ENCODE data around the gene FADD. TPM values are rescaled to one million over a fixed set of nuclear protein-coding genes. Genes with fewer than 3 reads are reported as not detected.

FADD gene
- polyA plus RNA-seq, 2 of the 4 experiments (the other 2 are of a cell fraction), result 30.2 to 59.1 TPM

DNA sequence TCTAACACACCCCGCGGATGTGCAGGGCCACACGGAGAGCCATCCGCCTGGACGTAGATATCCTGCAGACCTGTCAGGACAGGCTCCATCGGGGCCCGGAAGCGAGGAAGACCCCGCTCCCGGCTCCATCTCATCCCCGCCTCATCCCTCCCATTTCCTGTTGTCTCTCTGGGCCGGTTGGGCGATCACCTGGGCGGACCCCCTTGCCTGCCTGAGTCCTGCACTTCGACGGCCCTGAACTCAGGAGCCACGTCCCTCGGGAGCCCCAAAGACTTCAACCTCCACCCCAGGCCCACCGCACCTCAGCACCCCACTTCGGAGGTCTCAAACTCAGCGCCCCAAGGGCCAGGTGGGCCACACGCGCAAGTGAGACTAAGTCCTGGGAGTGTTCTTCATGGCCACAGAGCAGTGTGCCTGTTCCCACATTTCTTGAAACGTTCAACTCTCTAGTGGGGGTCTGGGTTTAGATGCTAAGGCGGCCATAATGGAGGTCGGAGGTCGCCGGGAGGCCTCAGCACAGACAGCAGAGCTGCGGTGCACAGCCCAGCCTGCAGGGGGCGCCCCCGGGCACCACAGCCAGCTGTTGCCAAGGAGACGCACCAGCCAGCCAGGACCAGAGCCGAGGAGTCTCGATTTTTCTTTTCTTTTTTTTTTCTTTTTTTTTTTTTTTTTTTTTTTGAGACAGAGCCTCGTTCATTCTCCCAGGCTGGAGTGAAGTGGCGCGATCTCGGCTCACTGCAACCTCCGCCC is 26.0 kb upstream of the FADD start:
- Histone ChIP-seq H3K4me2 (no peak overlapping the region), H3K4me3 (no peak overlapping the region), H3K4me1 (no peaks in the 10 kb centered on the region), H3K9me3 (no peaks in the 10 kb centered on the region), H3K27ac (no peak overlapping the region)
- WGBS (ENCODE audit: missing lambda C conversion rate), result 56% methylated on average over 32 of the region's 39 CpGs
- DNase-seq (ENCODE audit: low read depth in 1 of 2, low spot score in 1 of 2) (peak; percentile 53 to 92), ATAC-seq (peak; percentile 65 to 87; a peak in 3 of 6 replicates), FAIRE-seq (no peak)
- POLR2A ChIA-PET, result no interaction called here
- CTCF ChIA-PET, result interaction anchor here (0.6 to 3.5 kb wide), 9 partner anchors 10 to 579 kb away, joined by 3 to 16 read pairs (median 5); no protein-coding TSS in a partner anchor
- TF ChIP-seq, protein P1, sequence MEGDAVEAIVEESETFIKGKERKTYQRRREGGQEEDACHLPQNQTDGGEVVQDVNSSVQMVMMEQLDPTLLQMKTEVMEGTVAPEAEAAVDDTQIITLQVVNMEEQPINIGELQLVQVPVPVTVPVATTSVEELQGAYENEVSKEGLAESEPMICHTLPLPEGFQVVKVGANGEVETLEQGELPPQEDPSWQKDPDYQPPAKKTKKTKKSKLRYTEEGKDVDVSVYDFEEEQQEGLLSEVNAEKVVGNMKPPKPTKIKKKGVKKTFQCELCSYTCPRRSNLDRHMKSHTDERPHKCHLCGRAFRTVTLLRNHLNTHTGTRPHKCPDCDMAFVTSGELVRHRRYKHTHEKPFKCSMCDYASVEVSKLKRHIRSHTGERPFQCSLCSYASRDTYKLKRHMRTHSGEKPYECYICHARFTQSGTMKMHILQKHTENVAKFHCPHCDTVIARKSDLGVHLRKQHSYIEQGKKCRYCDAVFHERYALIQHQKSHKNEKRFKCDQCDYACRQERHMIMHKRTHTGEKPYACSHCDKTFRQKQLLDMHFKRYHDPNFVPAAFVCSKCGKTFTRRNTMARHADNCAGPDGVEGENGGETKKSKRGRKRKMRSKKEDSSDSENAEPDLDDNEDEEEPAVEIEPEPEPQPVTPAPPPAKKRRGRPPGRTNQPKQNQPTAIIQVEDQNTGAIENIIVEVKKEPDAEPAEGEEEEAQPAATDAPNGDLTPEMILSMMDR (IDR thresholded peaks at IDR 0.05), result peak; percentile 49
- TF ChIP-seq NPAS2 (CRISPR knock-in tag; IDR thresholded peaks at IDR 0.05; ENCODE audit: borderline replicate concordance) (no peak), RAD21 (conservative IDR thresholded peaks at IDR 0.05 in 1 of 2, IDR thresholded peaks at IDR 0.05 in 1 of 2) (no peak; a peak in 1 of 5 replicates), RCOR1 (IDR thresholded peaks at IDR 0.05; ENCODE audit: low read depth, low read length) (no peak), EHF (CRISPR knock-in tag; IDR thresholded peaks at IDR 0.05) (no peak), MAFK (IDR thresholded peaks at IDR 0.05; ENCODE audit: partially characterized antibody) (no peak), SMC3 (IDR thresholded peaks at IDR 0.05) (no peak), NR3C1 (IDR thresholded peaks at IDR 0.05) (no peak)

DNA sequence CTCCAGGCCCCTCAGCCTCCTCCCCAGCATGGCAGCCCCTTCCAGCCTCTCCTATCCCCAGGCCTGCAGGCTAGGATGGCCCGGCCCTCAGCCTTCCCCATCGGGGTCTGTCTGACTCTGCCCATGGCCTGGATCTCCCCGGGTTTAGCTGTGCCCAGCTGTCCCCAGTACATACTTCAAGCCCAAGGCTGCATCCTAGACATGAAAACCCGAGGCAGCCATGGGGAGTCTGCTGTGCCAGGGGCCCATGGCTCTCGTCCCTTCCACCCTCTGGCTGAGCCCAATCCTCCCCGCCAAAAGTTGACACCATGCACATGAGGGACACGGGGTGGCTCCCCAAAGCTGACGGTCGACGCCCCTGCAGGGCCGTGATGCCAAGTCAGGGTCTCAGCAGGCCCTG is 22.2 kb upstream of the FADD start:
- Histone ChIP-seq H3K4me1 (no peaks in the 10 kb centered on the region), H3K27ac (no peak overlapping the region), H3K4me3 (no peak overlapping the region), H3K9me3 (no peaks in the 10 kb centered on the region), H3K4me2 (no peak overlapping the region)
- 47% methylated on average over 4 of the region's 11 CpGs for WGBS (ENCODE audit: missing lambda C conversion rate)
- no peak for DNase-seq (ENCODE audit: low read depth in 1 of 2, low spot score in 1 of 2)
- ATAC-seq, result no peak
- TF ChIP-seq KDM5A (IDR thresholded peaks at IDR 0.05) (no peak), JUNB (IDR thresholded peaks at IDR 0.05) (no peak), POLR2A (IDR thresholded peaks at IDR 0.05; ENCODE audit: low read length) (no peak), JUN (IDR thresholded peaks at IDR 0.05) (no peak), RNF2 (IDR thresholded peaks at IDR 0.05; ENCODE audit: borderline replicate concordance, low read depth) (no peak), ZSCAN20 (CRISPR knock-in tag; IDR thresholded peaks at IDR 0.05) (no peak), ZNF302 (CRISPR knock-in tag; IDR thresholded peaks at IDR 0.05) (no peak)
- TF ChIP-seq, protein P1 (IDR thresholded peaks at IDR 0.05), result no peak
- TF ChIP-seq, protein P2, sequence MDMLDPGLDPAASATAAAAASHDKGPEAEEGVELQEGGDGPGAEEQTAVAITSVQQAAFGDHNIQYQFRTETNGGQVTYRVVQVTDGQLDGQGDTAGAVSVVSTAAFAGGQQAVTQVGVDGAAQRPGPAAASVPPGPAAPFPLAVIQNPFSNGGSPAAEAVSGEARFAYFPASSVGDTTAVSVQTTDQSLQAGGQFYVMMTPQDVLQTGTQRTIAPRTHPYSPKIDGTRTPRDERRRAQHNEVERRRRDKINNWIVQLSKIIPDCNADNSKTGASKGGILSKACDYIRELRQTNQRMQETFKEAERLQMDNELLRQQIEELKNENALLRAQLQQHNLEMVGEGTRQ (IDR thresholded peaks at IDR 0.05), result no peak
- TF ChIP-seq, protein P3, sequence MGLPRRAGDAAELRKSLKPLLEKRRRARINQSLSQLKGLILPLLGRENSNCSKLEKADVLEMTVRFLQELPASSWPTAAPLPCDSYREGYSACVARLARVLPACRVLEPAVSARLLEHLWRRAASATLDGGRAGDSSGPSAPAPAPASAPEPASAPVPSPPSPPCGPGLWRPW (IDR thresholded peaks at IDR 0.05), result no peak
- TF ChIP-seq, protein P4, sequence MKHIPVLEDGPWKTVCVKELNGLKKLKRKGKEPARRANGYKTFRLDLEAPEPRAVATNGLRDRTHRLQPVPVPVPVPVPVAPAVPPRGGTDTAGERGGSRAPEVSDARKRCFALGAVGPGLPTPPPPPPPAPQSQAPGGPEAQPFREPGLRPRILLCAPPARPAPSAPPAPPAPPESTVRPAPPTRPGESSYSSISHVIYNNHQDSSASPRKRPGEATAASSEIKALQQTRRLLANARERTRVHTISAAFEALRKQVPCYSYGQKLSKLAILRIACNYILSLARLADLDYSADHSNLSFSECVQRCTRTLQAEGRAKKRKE (CRISPR knock-in tag; IDR thresholded peaks at IDR 0.05; ENCODE audit: low read depth), result no peak
- TF ChIP-seq, protein P5, sequence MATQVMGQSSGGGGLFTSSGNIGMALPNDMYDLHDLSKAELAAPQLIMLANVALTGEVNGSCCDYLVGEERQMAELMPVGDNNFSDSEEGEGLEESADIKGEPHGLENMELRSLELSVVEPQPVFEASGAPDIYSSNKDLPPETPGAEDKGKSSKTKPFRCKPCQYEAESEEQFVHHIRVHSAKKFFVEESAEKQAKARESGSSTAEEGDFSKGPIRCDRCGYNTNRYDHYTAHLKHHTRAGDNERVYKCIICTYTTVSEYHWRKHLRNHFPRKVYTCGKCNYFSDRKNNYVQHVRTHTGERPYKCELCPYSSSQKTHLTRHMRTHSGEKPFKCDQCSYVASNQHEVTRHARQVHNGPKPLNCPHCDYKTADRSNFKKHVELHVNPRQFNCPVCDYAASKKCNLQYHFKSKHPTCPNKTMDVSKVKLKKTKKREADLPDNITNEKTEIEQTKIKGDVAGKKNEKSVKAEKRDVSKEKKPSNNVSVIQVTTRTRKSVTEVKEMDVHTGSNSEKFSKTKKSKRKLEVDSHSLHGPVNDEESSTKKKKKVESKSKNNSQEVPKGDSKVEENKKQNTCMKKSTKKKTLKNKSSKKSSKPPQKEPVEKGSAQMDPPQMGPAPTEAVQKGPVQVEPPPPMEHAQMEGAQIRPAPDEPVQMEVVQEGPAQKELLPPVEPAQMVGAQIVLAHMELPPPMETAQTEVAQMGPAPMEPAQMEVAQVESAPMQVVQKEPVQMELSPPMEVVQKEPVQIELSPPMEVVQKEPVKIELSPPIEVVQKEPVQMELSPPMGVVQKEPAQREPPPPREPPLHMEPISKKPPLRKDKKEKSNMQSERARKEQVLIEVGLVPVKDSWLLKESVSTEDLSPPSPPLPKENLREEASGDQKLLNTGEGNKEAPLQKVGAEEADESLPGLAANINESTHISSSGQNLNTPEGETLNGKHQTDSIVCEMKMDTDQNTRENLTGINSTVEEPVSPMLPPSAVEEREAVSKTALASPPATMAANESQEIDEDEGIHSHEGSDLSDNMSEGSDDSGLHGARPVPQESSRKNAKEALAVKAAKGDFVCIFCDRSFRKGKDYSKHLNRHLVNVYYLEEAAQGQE (IDR thresholded peaks at IDR 0.05), result no peak
- POLR2A ChIA-PET, result no interaction called here
- CTCF ChIA-PET, result interaction anchor here (1.0 to 1.2 kb wide), 3 partner anchors 25 to 265 kb away, joined by 3 to 7 read pairs (median 6); no protein-coding TSS in a partner anchor
- FAIRE-seq, result no peak

All from A549 (cell line).